Medulla oblongata (tissue), 1 donor: Measurements from ENCODE around the gene FAM219A.
A peak's percentile ranks its signal among the peaks of the same experiment; 100 is the strongest.

Source experiments
- DNase-seq: peaks from one replicate; pipeline ENCODE4 v3.0.0-alpha.2; 2015; ENCODE audit errors: extremely low spot score

FAM219A gene

GRCh38 chr9:34400686-34401602, 57.4 kb downstream of the FAM219A start:
- no peak for DNase-seq

DNA sequence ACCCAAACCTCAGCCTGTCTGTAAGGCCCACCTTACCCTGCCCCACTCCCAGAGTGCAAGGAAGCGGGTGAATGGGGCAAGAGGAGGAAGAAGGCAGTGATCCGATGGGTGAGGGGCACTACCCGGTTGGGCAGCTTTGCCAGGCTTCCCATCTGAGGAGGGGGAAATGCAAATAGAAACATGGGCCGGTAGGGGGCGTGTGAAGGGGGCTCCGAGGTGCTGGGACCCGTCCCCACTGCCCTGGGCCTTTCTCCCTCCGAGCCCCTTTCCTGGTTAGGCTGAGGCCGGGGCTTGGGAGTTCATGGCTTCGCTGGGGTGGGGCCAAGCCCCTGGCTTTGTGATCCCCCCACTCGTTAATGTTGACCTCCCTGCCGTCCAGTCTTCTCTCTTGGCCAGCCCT, 58.1 kb downstream of the FAM219A start:
- no peak for DNase-seq

DNA sequence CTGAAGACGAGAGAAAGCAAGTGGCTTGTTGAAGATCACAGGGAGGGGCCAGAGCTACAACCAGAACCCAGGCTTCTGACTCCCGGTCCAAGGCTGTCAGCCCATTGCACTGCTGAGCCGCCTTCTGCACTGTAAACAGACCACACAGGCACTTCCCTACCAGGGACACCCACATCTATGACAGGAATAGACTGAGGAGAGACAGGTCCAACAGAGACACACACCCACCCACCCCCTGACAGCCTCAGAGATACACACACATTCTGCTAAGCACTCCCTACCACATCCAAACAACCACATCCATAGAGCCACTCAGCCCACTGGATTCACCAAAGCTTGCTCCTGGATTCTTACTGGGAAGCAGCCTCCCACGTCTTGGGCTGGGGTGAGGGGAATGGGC, 58.6 kb downstream of the FAM219A start:
- no peak for DNase-seq

GRCh38 chr9:34398875-34399274, 59.5 kb downstream of the FAM219A start:
- DNase-seq, result no peak

- no peak for DNase-seq
Measured at GRCh38 chr9:34396276-34397214, 61.8 kb downstream of the FAM219A start.

- DNase-seq, result no peak
Measured at GRCh38 chr9:34392511-34392910, 65.9 kb downstream of the FAM219A start.

- no peak for DNase-seq
Measured at GRCh38 chr9:34387239-34387638, 71.1 kb downstream of the FAM219A start.

- DNase-seq, result no peak
Measured at GRCh38 chr9:34386656-34387055, 71.7 kb downstream of the FAM219A start.

- no peak for DNase-seq
Measured at GRCh38 chr9:34385561-34386230, 72.7 kb downstream of the FAM219A start.

DNA sequence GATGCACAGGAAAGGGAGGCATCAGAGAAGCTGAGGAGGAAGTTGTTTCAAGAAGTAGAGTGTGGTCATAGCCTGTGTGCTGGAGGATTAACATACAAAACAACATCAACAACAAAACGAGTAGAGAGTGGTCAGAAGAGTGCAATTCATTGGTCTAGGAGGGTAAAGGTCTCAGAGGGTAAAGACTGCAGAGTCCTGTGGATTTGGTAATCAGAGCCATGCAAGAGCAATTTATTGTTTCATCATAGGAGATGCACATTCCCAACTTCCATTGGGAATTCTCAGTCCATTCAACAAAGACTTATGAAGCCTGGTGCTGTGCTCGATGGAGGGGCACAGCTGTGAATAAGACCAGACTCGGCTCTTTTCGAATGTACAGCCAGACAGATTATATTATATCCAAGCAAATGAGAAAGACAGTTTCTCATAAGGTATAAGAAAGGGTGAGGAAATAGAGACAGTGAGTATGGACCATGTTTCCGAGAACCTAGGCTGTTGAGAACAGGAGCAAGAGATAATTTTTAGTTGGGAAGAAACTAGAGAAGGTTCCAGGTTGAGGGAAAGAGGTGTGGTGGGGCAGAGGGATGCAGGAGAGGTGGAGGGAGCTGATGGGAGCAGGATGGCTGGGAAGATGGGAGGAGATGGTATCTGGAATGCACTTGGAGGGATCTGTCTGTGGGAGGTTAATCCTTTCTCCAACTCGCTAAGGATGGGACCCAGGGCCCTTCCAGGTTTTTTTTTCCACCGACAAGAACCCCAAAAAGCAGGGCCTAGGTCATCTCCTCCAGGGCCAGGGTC, 73.8 kb downstream of the FAM219A start:
- DNase-seq, result no peak

DNA sequence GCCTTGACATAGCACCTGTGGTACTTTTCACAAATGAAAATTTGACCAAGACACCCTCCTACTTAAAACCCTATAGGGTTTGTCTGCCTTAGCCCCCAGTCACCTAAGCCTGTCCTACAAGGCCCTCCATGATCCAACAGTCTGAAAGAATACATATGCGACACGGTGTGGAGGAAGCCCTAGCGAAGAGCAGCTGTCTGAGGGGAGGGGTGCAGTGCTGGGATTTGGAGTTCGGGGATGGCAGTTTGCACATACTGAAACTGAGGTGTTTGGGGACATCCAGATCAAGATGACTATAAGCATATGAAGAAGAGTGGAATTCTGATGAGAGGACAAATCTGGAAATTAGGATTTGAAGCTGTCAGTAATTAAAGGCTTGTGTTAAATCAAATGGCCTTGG, 74.5 kb downstream of the FAM219A start:
- DNase-seq, result no peak

GRCh38 chr9:34382879-34383278, 75.5 kb downstream of the FAM219A start:
- no peak for DNase-seq

DNA sequence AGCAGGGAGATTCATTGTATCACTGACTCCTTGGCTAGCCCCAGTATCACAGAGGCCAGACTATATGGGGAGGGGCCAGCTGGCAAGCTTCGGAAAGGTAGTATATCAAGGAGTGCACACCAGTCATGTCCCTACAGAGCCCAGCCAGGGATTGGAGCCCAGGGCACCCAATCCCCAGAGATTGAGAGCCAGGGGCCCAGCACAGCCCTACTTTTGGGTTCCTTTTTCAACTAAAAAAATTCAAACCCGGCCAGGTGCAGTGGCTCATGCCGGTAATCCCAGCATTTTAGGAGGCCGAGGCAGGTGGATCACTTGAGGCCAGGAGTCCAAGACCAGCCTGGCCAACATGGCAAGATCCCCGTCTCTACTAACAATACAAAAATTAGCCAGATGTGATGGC, 76.3 kb downstream of the FAM219A start:
- no peak for DNase-seq

DNA sequence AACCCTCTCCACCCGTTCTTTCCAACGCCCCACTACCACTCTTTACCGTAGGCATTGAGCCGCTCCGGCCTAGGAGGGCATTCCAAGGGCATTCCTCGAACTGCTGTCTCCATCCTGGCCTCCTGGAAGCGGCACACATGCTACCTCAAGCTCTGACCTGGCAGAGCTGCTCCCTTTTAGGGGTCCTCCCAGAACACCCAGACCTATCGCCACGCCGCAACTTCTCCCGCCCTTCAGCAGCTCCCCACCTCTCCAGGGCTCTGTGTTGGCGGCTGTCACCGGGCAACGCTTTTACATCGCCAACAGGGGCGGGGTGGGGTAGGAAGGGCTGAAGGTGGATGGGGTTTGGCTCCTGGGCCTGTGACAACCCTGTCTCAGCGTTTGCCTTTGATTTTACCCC, 77.0 kb downstream of the FAM219A start:
- no peak for DNase-seq

DNA sequence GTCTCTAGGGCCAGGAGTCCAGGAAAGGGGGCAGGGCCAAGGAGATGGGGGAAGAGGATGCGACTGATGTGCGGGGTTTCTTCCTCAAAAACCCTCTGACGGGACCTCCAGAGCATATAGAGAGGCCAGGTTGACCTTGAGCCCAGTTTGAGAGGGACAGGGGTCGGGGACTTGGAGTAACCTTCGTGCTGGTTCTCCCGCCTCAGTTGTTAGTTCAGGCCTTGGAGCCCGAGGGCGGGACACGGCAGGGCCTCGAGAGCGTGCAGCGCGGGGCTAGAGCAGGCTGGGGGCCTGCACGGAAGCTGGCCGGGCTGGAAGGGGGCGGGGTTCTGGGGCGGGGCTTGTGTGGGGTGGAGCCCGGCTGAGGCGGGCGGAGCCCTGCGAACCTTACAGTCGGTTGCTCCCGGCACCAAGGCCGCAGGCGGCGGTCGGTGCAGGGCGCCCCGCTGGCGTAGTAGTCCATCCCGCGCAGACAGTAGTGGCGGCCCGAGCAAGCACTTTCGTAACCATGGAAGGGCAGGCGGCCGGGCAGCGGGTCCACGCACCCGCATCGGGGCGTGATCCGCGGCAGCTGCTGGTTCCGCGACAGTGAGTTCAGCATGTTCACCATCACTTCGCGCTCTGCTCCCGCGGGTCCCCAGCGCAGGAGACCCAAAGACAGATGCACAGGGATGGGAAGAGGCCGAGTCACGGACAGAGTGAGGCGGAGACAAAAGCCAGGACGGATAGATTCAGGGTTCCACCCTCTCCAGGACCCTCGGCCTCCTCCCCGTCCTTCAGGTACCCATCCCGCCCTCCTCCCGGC, 77.7 kb downstream of the FAM219A start:
- peak; percentile 74 for DNase-seq

DNA sequence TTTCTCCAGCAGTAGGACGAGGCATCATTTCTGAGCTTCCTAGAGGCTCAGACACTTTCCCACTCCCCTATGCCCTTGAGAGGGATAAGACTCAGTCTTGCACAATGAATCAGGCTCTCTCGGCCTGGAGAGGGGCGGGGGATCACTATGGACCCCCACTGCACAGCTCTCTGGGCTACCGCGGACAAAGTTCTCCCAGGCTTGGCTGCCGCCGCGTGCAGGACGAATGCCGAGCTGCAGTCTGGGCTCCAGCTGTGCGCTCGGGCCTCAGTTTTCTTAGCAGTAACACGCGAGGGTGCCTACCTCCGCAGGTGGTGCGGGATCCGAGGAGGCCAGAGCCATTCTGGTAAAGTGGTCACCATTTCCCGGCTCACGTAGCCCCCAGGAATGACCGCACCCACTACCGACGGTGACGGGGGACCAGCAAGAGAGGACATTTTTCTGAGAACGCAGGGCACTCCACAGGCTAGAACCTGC, 78.3 kb downstream of the FAM219A start:
- DNase-seq, result no peak

DNA sequence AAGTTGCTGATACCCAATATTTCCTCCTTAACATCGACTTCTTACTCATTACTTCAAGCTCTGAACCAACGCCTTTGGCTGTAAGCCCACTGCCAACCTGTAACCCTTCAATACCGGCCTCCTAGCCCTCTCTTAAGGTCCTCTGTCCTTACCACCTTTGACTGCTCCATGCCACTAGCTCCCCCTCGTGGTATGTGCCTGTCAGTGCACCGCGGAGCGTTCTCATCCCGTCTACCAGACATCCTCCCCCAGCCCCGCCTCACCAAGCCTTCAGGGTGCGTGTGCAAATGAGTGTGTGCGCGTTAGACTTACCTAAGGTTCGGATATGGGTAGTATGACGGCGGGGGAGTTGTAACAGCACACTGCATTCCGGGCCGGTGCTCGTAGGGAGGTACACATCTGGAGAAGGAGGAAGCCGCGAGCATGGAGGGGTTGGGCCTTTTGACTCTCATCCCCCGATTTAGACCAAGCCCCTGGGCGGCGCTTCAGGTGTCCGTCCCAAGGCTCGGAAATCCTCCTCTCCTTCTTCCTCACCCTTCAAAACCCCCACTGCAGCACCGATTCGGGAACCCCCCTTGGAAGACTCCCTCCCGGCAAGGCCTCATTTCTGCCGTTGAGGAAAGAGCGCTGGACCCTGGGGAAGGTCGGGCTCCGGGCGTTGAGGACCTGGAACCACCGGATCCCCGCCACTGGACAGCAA, 78.9 kb downstream of the FAM219A start:
- DNase-seq, result peak; percentile 95

GRCh38 chr9:34378376-34379060, 79.9 kb downstream of the FAM219A start:
- DNase-seq, result no peak

- DNase-seq, result peak; percentile 48
Measured at GRCh38 chr9:34377404-34377746, 81.0 kb downstream of the FAM219A start.
